ENCODE measurements around the gene ADAMTS3. TPM values are rescaled to one million over a fixed set of nuclear protein-coding genes. Genes with fewer than 3 reads are reported as not detected.

ADAMTS3 gene
- total and polyA plus RNA-seq, 9 of the 15 experiments (the other 6 are each of a cell fraction or from before 2014, with no cell fraction given), result 4.0 to 18.0 (median 12.1) TPM

- TF ChIP-seq RBM22 (IDR thresholded peaks at IDR 0.05; ENCODE audit: low read depth, low read length, poor library complexity, severe bottlenecking) (no peak), RAD51 (IDR thresholded peaks at IDR 0.05; ENCODE audit: borderline replicate concordance, low read depth) (no peak), ZNF561 (CRISPR knock-in tag; conservative IDR thresholded peaks at IDR 0.05) (no peak), ZNF282 (CRISPR knock-in tag; IDR thresholded peaks at IDR 0.05) (no peak), ATF3 (IDR thresholded peaks at IDR 0.05) (peak; percentile 75), ATF3 (CRISPR knock-in tag; conservative IDR thresholded peaks at IDR 0.05) (no peak), BMI1 (IDR thresholded peaks at IDR 0.05; ENCODE audit: low read length) (no peak), ELF4 (CRISPR knock-in tag; IDR thresholded peaks at IDR 0.05) (no peak), SIRT6 (IDR thresholded peaks at IDR 0.05; ENCODE audit: low read depth, low read length) (no peak), MEIS2 (IDR thresholded peaks at IDR 0.05; ENCODE audit: partially characterized antibody) (peak; percentile 84), TRIM24 (IDR thresholded peaks at IDR 0.05) (peak; percentile 76 to 86; a peak in 2 of 4 replicates), TFAM (CRISPR knock-in tag; conservative IDR thresholded peaks at IDR 0.05) (no peak), TEAD4 (IDR thresholded peaks at IDR 0.05; ENCODE audit: low read length) (no peak), TEAD4 (CRISPR knock-in tag; IDR thresholded peaks at IDR 0.05; ENCODE audit: borderline replicate concordance) (no peak), GTF2F1 (IDR thresholded peaks at IDR 0.05; ENCODE audit: low read depth, low read length) (no peak), MYC (IDR thresholded peaks at IDR 0.05; ENCODE audit: low read depth, low read length) (no peak), MYC (CRISPR knock-in tag; IDR thresholded peaks at IDR 0.05; ENCODE audit: borderline replicate concordance, low read depth) (no peak), POLR2H (tag; IDR thresholded peaks at IDR 0.05; ENCODE audit: low read depth) (0 out of 2 replicates have a peak, but pooled peaks have one; percentile 9), HLTF (IDR thresholded peaks at IDR 0.05) (no peak), SIX5 (IDR thresholded peaks at IDR 0.05; ENCODE audit: borderline replicate concordance in 1 of 2, insufficient read depth in 1 of 2, low read depth in 1 of 2, low read length in 2 of 2) (no peak), POLR2AphosphoS5 (IDR thresholded peaks at IDR 0.05; ENCODE audit: control insufficient read depth, insufficient read depth, low read depth, low read length) (no peak), ZBTB5 (IDR thresholded peaks at IDR 0.05) (no peak), GABPA (tag; conservative IDR thresholded peaks at IDR 0.05; ENCODE audit: low read depth) (no peak), SRSF7 (optimal IDR thresholded peaks at IDR 0.05; ENCODE audit: low read depth, low read length) (no peak), ZNF12 (CRISPR knock-in tag; IDR thresholded peaks at IDR 0.05) (no peak), KDM5B (IDR thresholded peaks at IDR 0.05; ENCODE audit: insufficient replicate concordance, low read depth, low read length) (no peak), ZFX (CRISPR knock-in tag; IDR thresholded peaks at IDR 0.05) (no peak), ZNF395 (CRISPR knock-in tag; IDR thresholded peaks at IDR 0.05) (no peak)
Observed at GRCh38 chr4:72489267-72489666, 79.8 kb downstream of the ADAMTS3 start (continued).

Data from K562 (cell line).